SW480 (cell line): ENCODE measurements around the gene TTC28.
"Not testable (repeated sequence)": the region's sequence is repeated elsewhere in the genome, so short reads cannot be mapped to it uniquely, and the experiment has no call there.

Experiments used
- DNase-seq: peaks from one replicate; pipeline ENCODE4 v3.0.0-alpha.2; 2016; ENCODE audit warnings: low spot score

TTC28 gene

GRCh38 chr22:28601915-28602314, 77.7 kb downstream of the TTC28 start:
- DNase-seq, result no peak

- peak; percentile 65 for DNase-seq
Observed at GRCh38 chr22:28600546-28601143, 79.0 kb downstream of the TTC28 start.

DNA sequence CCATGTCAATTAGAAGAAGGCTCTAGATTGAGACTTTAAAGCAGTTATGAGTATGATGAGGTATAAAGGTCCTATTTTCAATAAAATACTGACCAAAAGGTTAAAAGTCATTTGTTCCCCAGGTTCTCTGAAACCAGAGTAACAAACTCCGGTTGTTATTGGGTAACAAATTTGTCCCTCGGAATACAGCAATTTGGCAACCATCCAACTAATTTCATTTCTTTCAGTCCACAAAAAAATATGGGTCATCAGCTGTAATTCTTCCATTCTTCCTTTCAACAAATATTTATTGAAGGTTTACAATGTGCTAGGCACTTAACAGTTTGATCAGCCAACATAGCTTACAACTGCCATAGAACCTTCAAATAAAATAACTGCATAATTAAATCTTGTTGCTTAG, 79.9 kb downstream of the TTC28 start:
- no peak for DNase-seq

GRCh38 chr22:28597665-28598064, 82.0 kb downstream of the TTC28 start:
- DNase-seq, result no peak

GRCh38 chr22:28594797-28595462, 84.7 kb downstream of the TTC28 start:
- peak; percentile 71 for DNase-seq

- no peak for DNase-seq
Observed at GRCh38 chr22:28594076-28594796, 85.4 kb downstream of the TTC28 start.

DNA sequence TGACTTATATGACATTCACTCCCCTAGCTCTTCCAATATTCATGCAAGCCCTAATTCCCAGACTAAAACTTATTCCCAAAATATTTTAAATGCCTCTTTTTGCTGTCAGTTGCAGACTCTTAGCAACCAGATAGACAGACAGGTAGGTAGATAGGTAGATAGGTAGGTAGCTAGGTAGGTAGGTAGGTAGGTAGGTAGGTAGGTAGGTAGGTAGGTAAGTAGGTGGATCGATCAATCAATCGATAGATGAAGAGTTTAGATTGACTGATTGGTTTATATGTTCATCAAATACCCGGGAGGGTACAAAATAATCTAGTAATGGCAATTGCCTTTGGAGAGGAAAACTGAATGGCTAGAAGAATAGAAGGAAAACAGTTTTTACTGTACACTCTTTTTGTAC, 86.3 kb downstream of the TTC28 start:
- DNase-seq, result no peak

DNA sequence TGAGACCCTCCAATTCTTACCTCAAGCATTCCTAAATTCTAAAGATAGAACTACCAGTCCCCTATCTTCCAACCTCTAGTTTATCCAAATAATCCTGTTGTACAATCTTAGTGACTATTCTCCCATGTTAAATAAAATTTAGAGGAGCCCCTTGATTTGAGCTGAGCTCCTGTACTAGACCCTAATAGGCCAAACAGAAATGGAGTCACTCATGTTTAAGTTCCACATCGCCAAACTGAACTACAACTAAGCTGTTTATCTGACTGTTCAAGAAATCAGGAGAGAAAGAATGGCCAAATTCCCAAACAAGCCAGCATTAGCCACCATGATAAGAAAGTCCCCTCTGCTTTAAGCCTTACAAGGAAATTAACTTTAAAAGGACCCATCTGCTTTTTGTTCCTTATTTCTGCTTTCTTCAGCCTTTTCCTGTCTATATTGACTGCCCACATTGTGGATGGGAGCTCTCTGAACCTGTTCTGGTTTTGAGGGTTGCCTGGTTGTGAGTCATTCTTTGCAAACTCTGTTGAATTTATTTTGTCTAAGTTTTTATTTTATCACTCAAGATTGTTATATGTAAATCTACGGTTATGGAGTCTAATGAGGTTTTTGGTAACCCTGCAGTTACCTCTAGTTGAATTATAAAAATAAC, 90.4 kb downstream of the TTC28 start:
- no peak for DNase-seq

GRCh38 chr22:28585324-28585723, 94.3 kb downstream of the TTC28 start:
- DNase-seq, result no peak

GRCh38 chr22:28582806-28583205, 96.8 kb downstream of the TTC28 start:
- DNase-seq, result no peak

DNA sequence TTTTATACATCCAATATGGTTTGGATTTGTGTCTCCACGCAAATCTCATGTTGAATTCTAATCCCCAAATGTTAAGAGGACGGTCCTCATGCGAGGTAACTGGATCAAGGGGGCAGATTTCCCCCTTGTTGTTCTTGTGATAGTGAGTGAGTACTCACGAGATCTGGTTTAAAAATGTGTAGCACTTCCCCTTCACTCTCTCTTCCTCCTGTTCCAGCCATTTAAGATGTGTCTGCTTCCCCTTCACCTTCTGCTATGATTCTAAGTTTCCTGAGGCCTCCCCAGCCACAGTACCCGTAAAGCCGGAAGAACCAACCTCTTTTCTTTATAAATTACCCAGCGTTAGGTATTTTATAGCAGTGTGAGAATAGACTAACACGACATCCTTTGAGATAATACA, 98.6 kb downstream of the TTC28 start:
- no peak for DNase-seq

DNA sequence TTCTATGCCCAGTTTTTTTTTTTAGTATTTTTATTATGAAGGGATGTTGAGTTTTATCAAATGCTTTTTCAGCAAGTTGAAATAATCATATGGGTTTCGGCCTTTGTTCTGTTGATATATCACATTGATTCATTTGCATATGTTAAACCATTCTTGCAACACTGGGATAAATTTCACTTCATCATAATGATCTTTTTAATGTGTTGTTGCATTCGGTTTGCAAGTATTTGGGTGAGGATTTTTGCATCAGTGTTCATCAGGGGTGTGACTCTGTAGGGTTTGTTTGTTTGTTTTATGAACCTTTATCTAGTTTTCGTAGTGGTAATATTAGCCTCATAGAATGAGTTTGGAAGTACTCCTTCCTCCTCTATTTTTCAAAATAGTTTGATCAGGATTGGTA, 103.5 kb downstream of the TTC28 start:
- DNase-seq, result no peak

- no peak for DNase-seq
Observed at GRCh38 chr22:28574159-28574788, 105.4 kb downstream of the TTC28 start.

DNA sequence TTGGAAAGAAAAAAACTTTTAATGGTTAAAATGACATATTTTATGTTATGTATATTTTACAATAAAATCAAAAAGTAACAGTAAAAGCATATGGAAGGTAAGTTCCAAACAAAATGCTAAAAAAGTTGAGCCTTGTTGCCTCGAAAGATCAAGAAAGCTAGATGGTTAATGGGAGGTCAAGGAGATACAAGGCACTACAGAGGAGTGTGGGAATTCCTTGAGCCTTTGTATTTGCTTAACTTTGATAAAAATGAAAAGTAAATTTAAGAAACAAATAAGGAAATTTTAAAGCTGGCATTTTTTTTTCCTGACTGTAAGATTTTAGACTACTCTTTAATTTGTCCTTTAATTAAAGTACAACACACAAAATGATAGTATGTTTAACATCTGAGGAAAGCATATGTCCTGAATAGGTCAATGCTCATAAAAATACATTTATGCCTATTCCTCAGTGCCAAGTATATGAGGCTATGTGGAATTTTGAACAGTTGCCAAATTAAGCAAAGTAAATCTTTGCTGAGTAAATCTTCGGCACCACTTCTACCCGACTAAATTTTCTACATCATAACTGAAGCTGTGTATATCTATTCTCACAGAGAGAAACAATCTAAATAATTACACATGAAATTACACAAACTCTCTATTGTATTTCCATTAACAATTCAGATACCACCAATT, 108.8 kb downstream of the TTC28 start:
- no peak for DNase-seq

DNA sequence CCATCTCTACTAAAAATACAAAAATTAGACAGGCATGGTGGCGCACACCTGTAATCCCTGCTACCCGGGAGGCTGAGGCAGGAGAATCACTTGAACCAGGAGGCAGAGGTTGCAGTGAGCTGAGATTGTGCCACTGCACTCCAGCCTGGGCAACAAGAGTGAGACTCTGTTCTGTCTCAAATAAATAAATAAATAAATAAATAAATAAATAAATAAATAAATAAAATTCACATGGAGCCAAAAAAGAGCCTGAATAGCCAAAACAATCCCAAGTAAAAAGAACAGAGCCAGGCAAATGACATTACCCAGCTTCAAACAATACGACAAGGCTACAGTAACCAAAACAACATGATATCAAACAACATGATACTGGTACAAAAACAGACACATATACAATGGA, 110.7 kb downstream of the TTC28 start:
- not testable (repeated sequence) for DNase-seq

DNA sequence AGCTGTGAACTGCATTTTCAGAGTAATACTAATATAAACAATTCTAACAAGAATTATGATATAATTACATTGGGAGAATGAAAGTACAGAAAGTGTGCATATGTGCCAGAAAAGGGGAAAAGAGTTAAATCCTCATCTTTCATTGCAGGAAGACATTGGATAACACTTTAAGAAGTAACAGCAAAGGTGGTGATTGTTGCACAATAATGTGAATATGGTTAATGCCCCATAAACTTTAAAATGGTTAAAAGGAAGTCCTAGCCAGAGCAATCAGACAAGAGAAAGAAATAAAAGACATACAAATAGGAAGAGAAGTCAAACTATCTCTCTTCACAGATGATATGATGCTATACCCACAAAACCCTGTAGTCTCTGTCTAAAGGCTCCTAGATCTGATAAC, 111.5 kb downstream of the TTC28 start:
- DNase-seq, result no peak

GRCh38 chr22:28566920-28567499, 112.6 kb downstream of the TTC28 start:
- DNase-seq, result not testable (repeated sequence)

GRCh38 chr22:28563636-28564035, 116.0 kb downstream of the TTC28 start:
- DNase-seq, result no peak

- no peak for DNase-seq
Observed at GRCh38 chr22:28562324-28562723, 117.3 kb downstream of the TTC28 start.

DNA sequence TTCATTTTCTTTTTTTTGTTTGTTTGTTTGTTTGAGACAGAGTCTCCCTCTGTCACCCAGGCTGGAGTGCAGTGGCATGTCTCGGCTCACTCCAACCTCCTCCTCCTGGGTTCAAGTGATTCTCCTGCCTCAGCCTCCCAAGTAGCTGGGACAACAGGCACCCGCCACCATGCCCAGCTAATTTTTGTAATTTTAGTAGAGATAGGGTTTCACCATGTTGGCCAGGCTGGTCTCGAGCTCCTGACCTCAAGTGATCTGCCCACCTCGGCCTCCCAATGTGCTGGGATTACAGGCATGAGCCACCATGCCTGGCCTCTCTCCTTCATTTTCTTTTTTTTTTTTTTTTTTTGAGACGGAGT, 118.9 kb downstream of the TTC28 start:
- not testable (repeated sequence) for DNase-seq

- DNase-seq, result no peak
Observed at GRCh38 chr22:28560046-28560742, 119.4 kb downstream of the TTC28 start.
